A549 (cell line): Measurements from ENCODE around the gene RLN3. TPM values are rescaled to one million over a fixed set of nuclear protein-coding genes. Genes with fewer than 3 reads are reported as not detected.

Experiments
- ATAC-seq, 2 experiments: fragments of 200-7000 bp in 1 of 2; fragments of >200 bp in 1 of 2; cut with Nextera tagmentation in 1 of 2; cut with Tn5 transposase in 1 of 2; 3 replicates each; pipeline versions ENCODE4 v1.8.0 to v1.9.1; 2018 to 2020; ENCODE audit warnings: mild to moderate bottlenecking in 1 of 2, moderate library complexity in 1 of 2
- CTCF ChIA-PET: fragments of 300-600 bp; sonication (Branson Sonifier 250); formaldehyde crosslinking; extraction: SDS; loops from one replicate; lab custom pipeline; 2021; ENCODE audit warnings: antibody characterized with exemption, inconsistent platforms; lab: Yijun Ruan, JAX
- POLR2A ChIA-PET: fragments of 350-600 bp; formaldehyde crosslinking; extraction: SDS; loops from one replicate; lab custom pipeline; 2021; ENCODE audit warnings: antibody characterized with exemption, inconsistent platforms; lab: Yijun Ruan, JAX
- DNase-seq, 2 experiments: peaks; one replicate each; pipeline versions ENCODE4 v3.0.0 to v3.0.0-alpha.2; 2011 to 2016; ENCODE audit warnings: low read depth in 1 of 2, low spot score in 1 of 2
- FAIRE-seq: peaks from 2 replicates; lab custom pipeline; 2011; peaks lifted over from hg19 to GRCh38; lab: Jason Lieb, UNC
- H3K27ac ChIP-seq, 2 experiments: fragments of >200 bp; sonication (Bioruptor Twin); formaldehyde crosslinking; 3 replicates each; pipeline ENCODE4 v1.5.1; 2016 to 2017
- H3K4me1 ChIP-seq: fragments of >200 bp; sonication (Bioruptor Twin); formaldehyde crosslinking; 3 replicates; pipeline ENCODE4 v1.6.1; 2016
- H3K4me2 ChIP-seq: fragments of >200 bp; sonication (Bioruptor Twin); formaldehyde crosslinking; 3 replicates; pipeline ENCODE4 v1.6.1; 2016
- H3K4me3 ChIP-seq: fragments of >200 bp; sonication (Bioruptor Twin); formaldehyde crosslinking; 3 replicates; pipeline ENCODE4 v1.5.1; 2016
- H3K9me3 ChIP-seq: fragments of >200 bp; sonication (Bioruptor Twin); formaldehyde crosslinking; 3 replicates; pipeline ENCODE4 v1.6.1; 2016
- EHF ChIP-seq: fragments of 250-450 bp; sonication (Bioruptor Pico); IDR thresholded peaks from 2 replicates; pipeline ENCODE4 v1.5.0; 2020; ENCODE audit warnings: mild to moderate bottlenecking
- EHMT2 ChIP-seq: fragments of 200-600 bp; sonication (generic); IDR thresholded peaks from 2 replicates; pipeline ENCODE4 v1.6.1; 2016; ENCODE audit warnings: antibody characterized with exemption, low read depth, mild to moderate bottlenecking, moderate library complexity
- ESRRA ChIP-seq: fragments of 150-350 bp; IDR thresholded peaks from 2 replicates; pipeline ENCODE4 v1.6.1; 2014; ENCODE audit warnings: mild to moderate bottlenecking, low read length, borderline replicate concordance
- FOXS1 ChIP-seq: fragments of 250-450 bp; sonication (Bioruptor Pico); IDR thresholded peaks from 2 replicates; pipeline ENCODE4 v1.5.0; 2020; ENCODE audit warnings: mild to moderate bottlenecking, moderate library complexity
- GATA3 ChIP-seq: IDR thresholded peaks from 2 replicates; pipeline ENCODE4 v1.6.1; 2012; ENCODE audit warnings: borderline replicate concordance
- HOXA7 ChIP-seq: fragments of 250-450 bp; sonication (Bioruptor Pico); IDR thresholded peaks from 2 replicates; pipeline ENCODE4 v1.5.0; 2020; ENCODE audit warnings: mild to moderate bottlenecking, moderate library complexity
- KDM1A ChIP-seq: fragments of 200-600 bp; sonication (generic); IDR thresholded peaks from 2 replicates; pipeline ENCODE4 v1.6.1; 2016; ENCODE audit warnings: low read depth, mild to moderate bottlenecking
- MAFK ChIP-seq: fragments of 450-650 bp; IDR thresholded peaks from 2 replicates; pipeline ENCODE4 v1.6.1; 2014; ENCODE audit not compliant: partially characterized antibody
- MAX ChIP-seq: IDR thresholded peaks from 2 replicates; pipeline ENCODE4 v1.6.1; 2012
- NFE2L2 ChIP-seq: fragments of 150-350 bp; conservative IDR thresholded peaks from 2 replicates; pipeline ENCODE4 v1.6.1; 2014; ENCODE audit warnings: low read length
- RAD21 ChIP-seq, 2 experiments: fragments of >200 bp in 1 of 2; sonication (Bioruptor Twin) in 1 of 2; formaldehyde crosslinking in 1 of 2; IDR thresholded peaks in 1 of 2; conservative IDR thresholded peaks in 1 of 2; 2 replicates in 1 of 2; 3 replicates in 1 of 2; pipeline ENCODE4 v1.6.1; 2012 to 2018; ENCODE audit warnings: inconsistent platforms in 1 of 2
- RARB ChIP-seq: fragments of 250-450 bp; sonication (Bioruptor Pico); IDR thresholded peaks from 2 replicates; pipeline ENCODE4 v1.8.0; 2021; ENCODE audit warnings: mild to moderate bottlenecking, moderate library complexity
- TFCP2L1 ChIP-seq: fragments of 250-450 bp; sonication (Bioruptor Pico); IDR thresholded peaks from 2 replicates; pipeline ENCODE4 v1.5.0; 2021; ENCODE audit warnings: mild to moderate bottlenecking
- ZC3H11A ChIP-seq: fragments of 450-650 bp; IDR thresholded peaks from 2 replicates; pipeline ENCODE4 v1.6.1; 2014; ENCODE audit warnings: antibody characterized with exemption, mild to moderate bottlenecking
- ZNF302 ChIP-seq: fragments of 250-450 bp; sonication (Bioruptor Pico); IDR thresholded peaks from 2 replicates; pipeline ENCODE4 v1.9.0; 2021; ENCODE audit warnings: inconsistent platforms, mild to moderate bottlenecking, moderate library complexity
- WGBS: methylation state at CpG from one replicate; pipeline ENCODE4 v1.1.6; 2017; ENCODE audit errors: missing lambda C conversion rate; 5-methylcytosine and 5-hydroxymethylcytosine counted together
- polyA minus RNA-seq: library from RNA; depleted of rRNA, polyadenylated mRNA; stranded (reverse); fragments of >200 nt; gene quantifications from 2 replicates; pipeline ENCODE4 v1.2.3, GENCODE V29; 2011; rRNA and poly(A)+ RNA removed
- polyA plus RNA-seq, 4 experiments: library from polyadenylated mRNA; depleted of rRNA in 3 of 4; stranded (reverse); fragments of >200 nt; fragmentation: RNase III in 1 of 4; extraction: RNeasy Plus Mini Kit Qiagen cat#74134 plus additional on column Dnase treatment in 1 of 4; gene quantifications; 2 replicates in 3 of 4; 3 replicates in 1 of 4; pipeline ENCODE4 v1.2.3, GENCODE V29; 2011 to 2017
- TF ChIP-seq, protein P1 (sequence below): fragments of 250-450 bp; sonication (Bioruptor Pico); IDR thresholded peaks from 2 replicates; pipeline ENCODE4 v1.5.0; 2021; ENCODE audit warnings: mild to moderate bottlenecking, moderate library complexity, borderline replicate concordance
- TF ChIP-seq, protein P2 (sequence below): fragments of >200 bp; sonication (Bioruptor Twin); formaldehyde crosslinking; IDR thresholded peaks from 2 replicates; pipeline ENCODE4 v1.6.1; 2016
- TF ChIP-seq, protein P3 (sequence below): fragments of 450-650 bp; IDR thresholded peaks from 2 replicates; pipeline ENCODE4 v1.6.1; 2014; ENCODE audit warnings: antibody characterized with exemption

Gene RLN3, protein sequence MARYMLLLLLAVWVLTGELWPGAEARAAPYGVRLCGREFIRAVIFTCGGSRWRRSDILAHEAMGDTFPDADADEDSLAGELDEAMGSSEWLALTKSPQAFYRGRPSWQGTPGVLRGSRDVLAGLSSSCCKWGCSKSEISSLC
- polyA plus RNA-seq (2011; rRNA removed) (not detected in 2 replicates), polyA plus RNA-seq (2017; fragmentation: RNase III; extraction: RNeasy Plus Mini Kit Qiagen cat#74134 plus additional on column Dnase treatment) (not detected in 3 replicates), polyA minus RNA-seq (not detected in 2 replicates)
- polyA plus RNA-seq (2012; cell fraction: cytosol; rRNA removed): not detected in 2 replicates
- polyA plus RNA-seq (2012; cell fraction: nucleus; rRNA removed): not detected in 2 replicates

DNA sequence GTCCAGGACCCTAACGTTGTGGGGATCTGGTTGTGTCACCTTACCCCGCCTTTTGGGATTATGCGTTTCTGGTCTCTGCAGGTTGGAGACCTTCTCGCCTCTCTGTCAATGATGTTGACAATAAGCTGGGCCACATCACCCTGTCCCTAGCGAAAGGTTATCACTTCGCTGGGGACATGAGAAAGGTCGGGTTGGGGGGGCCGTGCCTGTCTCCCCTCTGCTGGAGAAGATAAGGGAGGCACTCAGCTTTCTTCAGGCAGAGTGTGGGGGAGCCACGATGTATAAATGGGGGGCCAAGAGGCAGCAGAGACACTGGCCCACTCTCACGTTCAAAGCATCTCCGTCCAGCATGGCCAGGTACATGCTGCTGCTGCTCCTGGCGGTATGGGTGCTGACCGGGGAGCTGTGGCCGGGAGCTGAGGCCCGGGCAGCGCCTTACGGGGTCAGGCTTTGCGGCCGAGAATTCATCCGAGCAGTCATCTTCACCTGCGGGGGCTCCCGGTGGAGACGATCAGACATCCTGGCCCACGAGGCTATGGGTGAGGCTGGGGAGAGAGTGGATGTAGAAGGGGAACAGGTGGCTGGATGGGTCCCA, at the start of gene RLN3:
Gene RLN3 (plus strand): TSS at position 293 of the 595 bp plus-strand sequence. CDS start 57 bp downstream, at position 350.
- ChIA-PET CTCF (interaction anchor here (0.6 kb wide), 1 partner anchor 15 kb away, joined by 3 read pairs; no protein-coding TSS in a partner anchor), POLR2A (no interaction called here)
- Histone ChIP-seq H3K27ac (no peak within 1 kb of the TSS), H3K4me2 (no peak within 1 kb of the TSS), H3K4me3 (no peak within 1 kb of the TSS), H3K9me3 (no peaks in the 10 kb centered on the region), H3K4me1 (peaks cover 9% of the 10 kb centered on the region; the same call in 2 of the 3 replicates)
- WGBS: 64% methylated on average over 17 of the region's 24 CpGs
- DNase-seq (no peak), FAIRE-seq (no peak), ATAC-seq (no peak)
- TF ChIP-seq FOXS1 (CRISPR knock-in tag) (no peak), ZNF302 (CRISPR knock-in tag) (no peak), HOXA7 (no peak), TFCP2L1 (CRISPR knock-in tag) (no peak), RARB (no peak), ESRRA (no peak), NFE2L2 (no peak), MAX (no peak)
- TF ChIP-seq, protein P1, sequence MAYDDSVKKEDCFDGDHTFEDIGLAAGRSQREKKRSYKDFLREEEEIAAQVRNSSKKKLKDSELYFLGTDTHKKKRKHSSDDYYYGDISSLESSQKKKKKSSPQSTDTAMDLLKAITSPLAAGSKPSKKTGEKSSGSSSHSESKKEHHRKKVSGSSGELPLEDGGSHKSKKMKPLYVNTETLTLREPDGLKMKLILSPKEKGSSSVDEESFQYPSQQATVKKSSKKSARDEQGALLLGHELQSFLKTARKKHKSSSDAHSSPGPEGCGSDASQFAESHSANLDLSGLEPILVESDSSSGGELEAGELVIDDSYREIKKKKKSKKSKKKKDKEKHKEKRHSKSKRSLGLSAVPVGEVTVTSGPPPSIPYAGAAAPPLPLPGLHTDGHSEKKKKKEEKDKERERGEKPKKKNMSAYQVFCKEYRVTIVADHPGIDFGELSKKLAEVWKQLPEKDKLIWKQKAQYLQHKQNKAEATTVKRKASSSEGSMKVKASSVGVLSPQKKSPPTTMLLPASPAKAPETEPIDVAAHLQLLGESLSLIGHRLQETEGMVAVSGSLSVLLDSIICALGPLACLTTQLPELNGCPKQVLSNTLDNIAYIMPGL (CRISPR knock-in tag): no peak
- TF ChIP-seq, protein P2, sequence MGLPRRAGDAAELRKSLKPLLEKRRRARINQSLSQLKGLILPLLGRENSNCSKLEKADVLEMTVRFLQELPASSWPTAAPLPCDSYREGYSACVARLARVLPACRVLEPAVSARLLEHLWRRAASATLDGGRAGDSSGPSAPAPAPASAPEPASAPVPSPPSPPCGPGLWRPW: no peak

DNA sequence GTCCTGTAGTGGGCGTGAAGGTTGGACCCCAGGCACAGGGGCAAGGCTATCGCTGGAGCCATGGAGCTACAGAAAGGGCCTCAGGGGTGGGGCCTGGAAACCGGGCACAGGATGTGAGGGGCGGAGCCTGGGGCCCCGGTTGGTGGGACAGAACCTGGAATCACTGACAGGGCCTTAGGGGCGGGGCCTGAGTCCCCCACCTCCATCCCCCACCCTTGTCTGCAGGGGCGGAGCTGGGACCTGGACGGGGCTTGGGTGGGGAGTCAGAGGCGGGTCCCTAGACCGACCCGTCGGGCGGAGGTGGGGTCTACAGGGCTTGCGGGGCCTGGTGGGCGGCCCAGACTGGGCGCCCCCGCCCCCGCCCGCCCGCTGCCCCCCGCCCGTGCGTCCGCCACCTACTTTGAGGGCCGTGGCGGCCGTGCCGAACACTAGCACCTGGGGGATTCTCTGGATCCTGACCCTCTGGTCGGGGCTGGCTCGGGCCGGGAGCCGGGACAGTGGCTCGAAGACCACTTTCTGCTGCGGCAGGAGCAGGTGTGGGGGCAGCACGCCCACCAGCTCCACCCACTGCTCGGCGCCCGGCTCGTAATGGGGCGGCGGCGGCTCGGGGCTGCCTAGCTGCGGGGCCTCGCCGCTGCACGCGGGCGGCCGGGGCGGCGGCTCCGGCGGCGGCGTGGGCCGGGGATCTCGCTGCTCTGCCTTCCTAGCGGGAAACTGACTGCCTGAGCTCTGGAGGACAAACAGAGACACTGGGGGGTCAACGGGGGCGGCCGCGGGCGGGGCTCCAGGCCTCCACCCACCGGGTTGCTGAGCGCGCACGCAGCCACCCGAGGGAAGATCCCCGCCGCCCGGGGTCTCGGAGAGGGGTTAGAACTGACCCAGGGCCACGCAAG, 49.4 kb upstream of the RLN3 start:
- Histone ChIP-seq H3K4me1 (no peaks in the 10 kb centered on the region), H3K27ac (no peak overlapping the region), H3K4me2 (no peak overlapping the region), H3K4me3 (no peak overlapping the region), H3K9me3 (no peaks in the 10 kb centered on the region)
- 95% methylated on average over 20 of the region's 74 CpGs for WGBS
- FAIRE-seq: no peak
- CTCF ChIA-PET: interaction anchor here (0.8 to 2.1 kb wide), 3 partner anchors 53 to 64 kb away, joined by 3 to 8 read pairs (median 3); partner anchors contain the start of gene IL27RA
- ATAC-seq: peak in 1 of 2 experiments; percentile 35; a peak in 3 of 6 replicates
- POLR2A ChIA-PET: interaction anchor here (0.5 kb wide), 1 partner anchor 17 kb away, joined by 5 read pairs; no protein-coding TSS in a partner anchor
- no peak for DNase-seq
- TF ChIP-seq RAD21 (conservative IDR thresholded peaks at IDR 0.05 in 1 of 2, IDR thresholded peaks at IDR 0.05 in 1 of 2): no peak
- TF ChIP-seq, protein P3, sequence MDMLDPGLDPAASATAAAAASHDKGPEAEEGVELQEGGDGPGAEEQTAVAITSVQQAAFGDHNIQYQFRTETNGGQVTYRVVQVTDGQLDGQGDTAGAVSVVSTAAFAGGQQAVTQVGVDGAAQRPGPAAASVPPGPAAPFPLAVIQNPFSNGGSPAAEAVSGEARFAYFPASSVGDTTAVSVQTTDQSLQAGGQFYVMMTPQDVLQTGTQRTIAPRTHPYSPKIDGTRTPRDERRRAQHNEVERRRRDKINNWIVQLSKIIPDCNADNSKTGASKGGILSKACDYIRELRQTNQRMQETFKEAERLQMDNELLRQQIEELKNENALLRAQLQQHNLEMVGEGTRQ: no peak

GRCh38 chr19:13979244-13979615, 48.7 kb upstream of the RLN3 start:
- TF ChIP-seq EHF (CRISPR knock-in tag) (no peak), HOXA7 (no peak), ZC3H11A (no peak), GATA3 (no peak), MAFK (no peak), KDM1A (no peak), EHMT2 (no peak)
- H3K4me2 ChIP-seq: no peak overlapping the region

More at GRCh38 chr19:13979244-13979615, 48.7 kb upstream of the RLN3 start:
- no peaks in the 10 kb centered on the region for H3K4me1 ChIP-seq
- H3K27ac ChIP-seq: no peak overlapping the region
- POLR2A ChIA-PET: no interaction called here
- no peaks in the 10 kb centered on the region for H3K9me3 ChIP-seq
- FAIRE-seq: no peak
- ATAC-seq: no peak
- no peak for DNase-seq
- no peak overlapping the region for H3K4me3 ChIP-seq
- WGBS: 72% methylated on average over 3 of the region's 12 CpGs
- CTCF ChIA-PET: no interaction called here
